Measurements from ENCODE around the gene EIF4B. TPM values are rescaled to one million over a fixed set of nuclear protein-coding genes. Genes with fewer than 3 reads are reported as not detected.

The EIF4B gene
- 100 to 1,000 TPM; 297 to 484 (median 401) TPM for total RNA-seq

GRCh38 chr12:53005986-53006809 lies at the start of gene EIF4B:
Gene EIF4B (plus strand): TSS chr12:53006456. CDS start chr12:53006484, 28 bp downstream.
- no peaks in the 10 kb centered on the region for H3K9me3 ChIP-seq
- peaks cover 0 to 55% (median 33%) of the 10 kb centered on the region in 4 donors for H3K4me1 ChIP-seq
- H3K27ac ChIP-seq, result peak within 1 kb of the TSS; percentile 80 to 94 (median 92)
- peak; percentile 96 to 98 for TF ChIP-seq EP300 (IDR thresholded peaks at IDR 0.05)
- TF ChIP-seq POLR2A (IDR thresholded peaks at IDR 0.05), result peak; percentile 29 to 67
- no peak for TF ChIP-seq CTCF (IDR thresholded peaks at IDR 0.05)
- peaks cover 0 to under 1% of the 10 kb centered on the region in 2 donors for H3K27me3 ChIP-seq
- DNase-seq (ENCODE audit: low spot score in 2 of 2), result peak; percentile 99
- peak within 1 kb of the TSS; percentile 75 to 86 (median 80) for H3K4me3 ChIP-seq
- 0 to 1% methylated on average over 42 to 51 of the region's 64 CpGs for WGBS, 2 donors
- peaks cover 0 to 8% (median 0%) of the 10 kb centered on the region in 3 donors for H3K36me3 ChIP-seq

GRCh38 chr12:52956987-52957386 lies 49.3 kb upstream of the EIF4B start:
- H3K36me3 ChIP-seq, result no peaks in the 10 kb centered on the region
- no peak for DNase-seq (ENCODE audit: low spot score in 2 of 2)
- no peaks in the 10 kb centered on the region for H3K4me1 ChIP-seq
- H3K27me3 ChIP-seq, result no peaks in the 10 kb centered on the region
- no peak overlapping the region for H3K27ac ChIP-seq
- TF ChIP-seq POLR2A (IDR thresholded peaks at IDR 0.05) (no peak), EP300 (IDR thresholded peaks at IDR 0.05) (no peak), CTCF (IDR thresholded peaks at IDR 0.05) (no peak)
- no peak overlapping the region for H3K4me3 ChIP-seq
- WGBS, 2 donors, result 50 to 65% methylated on average over 5 of the region's 5 CpGs
- no peaks in the 10 kb centered on the region for H3K9me3 ChIP-seq

GRCh38 chr12:52964556-52965336 lies 41.5 kb upstream of the EIF4B start:
- peaks cover 0 to 26% of the 10 kb centered on the region in 2 donors for H3K27me3 ChIP-seq
- peaks cover 0 to 3% (median 0%) of the 10 kb centered on the region in 4 donors for H3K9me3 ChIP-seq
- no peaks in the 10 kb centered on the region for H3K36me3 ChIP-seq
- no peak for TF ChIP-seq EP300 (IDR thresholded peaks at IDR 0.05)
- TF ChIP-seq CTCF (IDR thresholded peaks at IDR 0.05), result no peak
- no peak for TF ChIP-seq POLR2A (IDR thresholded peaks at IDR 0.05)
- peak overlapping the region in 1 of 4 donors; percentile 24 for H3K27ac ChIP-seq
- no peak for DNase-seq (ENCODE audit: low spot score in 2 of 2)
- H3K4me1 ChIP-seq, result peaks cover 0 to 10% (median 0%) of the 10 kb centered on the region in 4 donors
- WGBS, 2 donors, result 36 to 42% methylated on average over 14 to 19 of the region's 19 CpGs
- H3K4me3 ChIP-seq, result no peak overlapping the region

- no peak for TF ChIP-seq EP300 (IDR thresholded peaks at IDR 0.05)
- no peak for TF ChIP-seq POLR2A (IDR thresholded peaks at IDR 0.05)
- TF ChIP-seq CTCF (IDR thresholded peaks at IDR 0.05), result no peak
- Histone ChIP-seq H3K4me1 (peaks cover 0 to 10% (median 0%) of the 10 kb centered on the region in 4 donors), H3K36me3 (no peaks in the 10 kb centered on the region), H3K9me3 (peaks cover 0 to 3% (median 0%) of the 10 kb centered on the region in 4 donors), H3K27me3 (peaks cover 0 to 26% of the 10 kb centered on the region in 2 donors), H3K27ac (peak overlapping the region in 1 of 4 donors; percentile 24), H3K4me3 (peak overlapping the region in 2 of 4 donors; percentile 12 to 18)
- no peak for DNase-seq (ENCODE audit: low spot score in 2 of 2)
- 3 to 5% methylated on average over 28 of the region's 28 CpGs for WGBS, 2 donors
Observed at GRCh38 chr12:52965337-52965731, 40.9 kb upstream of the EIF4B start.

Measured in tibial nerve (tissue), 4 donors.